Astrocyte of the cerebellum (primary cell): Measurements from ENCODE around the gene EDN3.

Experiments used
- DNase-seq: peaks from one replicate; pipeline ENCODE4 v3.0.0-alpha.2; 2011; ENCODE audit warnings: low read depth
- H3K4me3 ChIP-seq: 2 replicates; pipeline ENCODE4 v1.5.1; 2011; ENCODE audit warnings: mild to moderate bottlenecking, low read depth, low read length, moderate library complexity
- in situ Hi-C: cut with HindIII; loops from 2 replicates; pipeline ENCODE4 v1.10.0; 2017; ENCODE audit warnings: low sequenced_read_pairs
- TF ChIP-seq, protein P1 (sequence below): IDR thresholded peaks from 2 replicates; pipeline ENCODE4 v1.5.1; 2012; ENCODE audit warnings: low read length, low read depth, moderate library complexity, mild to moderate bottlenecking; ENCODE audit errors: missing control alignments

EDN3 gene

GRCh38 chr20:59284470-59284869 lies 15.9 kb upstream of the EDN3 start:
- in situ Hi-C loops, result no loop called here
- TF ChIP-seq, protein P1, sequence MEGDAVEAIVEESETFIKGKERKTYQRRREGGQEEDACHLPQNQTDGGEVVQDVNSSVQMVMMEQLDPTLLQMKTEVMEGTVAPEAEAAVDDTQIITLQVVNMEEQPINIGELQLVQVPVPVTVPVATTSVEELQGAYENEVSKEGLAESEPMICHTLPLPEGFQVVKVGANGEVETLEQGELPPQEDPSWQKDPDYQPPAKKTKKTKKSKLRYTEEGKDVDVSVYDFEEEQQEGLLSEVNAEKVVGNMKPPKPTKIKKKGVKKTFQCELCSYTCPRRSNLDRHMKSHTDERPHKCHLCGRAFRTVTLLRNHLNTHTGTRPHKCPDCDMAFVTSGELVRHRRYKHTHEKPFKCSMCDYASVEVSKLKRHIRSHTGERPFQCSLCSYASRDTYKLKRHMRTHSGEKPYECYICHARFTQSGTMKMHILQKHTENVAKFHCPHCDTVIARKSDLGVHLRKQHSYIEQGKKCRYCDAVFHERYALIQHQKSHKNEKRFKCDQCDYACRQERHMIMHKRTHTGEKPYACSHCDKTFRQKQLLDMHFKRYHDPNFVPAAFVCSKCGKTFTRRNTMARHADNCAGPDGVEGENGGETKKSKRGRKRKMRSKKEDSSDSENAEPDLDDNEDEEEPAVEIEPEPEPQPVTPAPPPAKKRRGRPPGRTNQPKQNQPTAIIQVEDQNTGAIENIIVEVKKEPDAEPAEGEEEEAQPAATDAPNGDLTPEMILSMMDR, result no peak

DNA sequence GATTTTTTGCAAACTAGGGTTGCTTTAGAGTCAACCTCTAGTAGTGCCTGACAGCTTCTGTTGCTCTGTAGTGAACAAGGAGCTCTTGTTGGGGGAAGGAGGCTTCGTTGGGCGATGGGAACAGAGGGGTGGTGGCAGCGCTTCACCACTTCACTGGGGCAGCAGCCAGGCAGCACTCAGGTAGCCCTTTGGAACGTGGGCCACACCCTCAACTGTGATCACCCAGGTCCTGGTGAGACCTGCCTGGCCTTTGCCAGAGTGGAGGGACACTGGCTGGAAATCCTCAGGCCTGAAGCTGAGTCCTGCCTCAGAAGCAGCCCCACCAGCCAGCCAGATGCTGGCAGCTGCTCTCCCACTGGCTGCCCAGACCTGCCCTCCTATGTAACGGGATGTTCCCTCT lies 10.4 kb upstream of the EDN3 start:
- in situ Hi-C loops, result no loop called here
- TF ChIP-seq, protein P1, result no peak
- no peak for DNase-seq
- no peak overlapping the region for H3K4me3 ChIP-seq

More at GRCh38 chr20:59284470-59284869, 15.9 kb upstream of the EDN3 start:
- no peak for DNase-seq
- no peak overlapping the region for H3K4me3 ChIP-seq

- DNase-seq, result no peak
- no peak overlapping the region for H3K4me3 ChIP-seq
- in situ Hi-C loops, result no loop called here
- TF ChIP-seq, protein P1, result no peak
These were observed 8.5 kb upstream of the EDN3 start for GRCh38 chr20:59291740-59292383.

- TF ChIP-seq, protein P1, result no peak
- no peak overlapping the region for H3K4me3 ChIP-seq
- DNase-seq, result no peak
- in situ Hi-C loops, result no loop called here
These were observed 4.9 kb upstream of the EDN3 start for GRCh38 chr20:59295531-59295930.

DNA sequence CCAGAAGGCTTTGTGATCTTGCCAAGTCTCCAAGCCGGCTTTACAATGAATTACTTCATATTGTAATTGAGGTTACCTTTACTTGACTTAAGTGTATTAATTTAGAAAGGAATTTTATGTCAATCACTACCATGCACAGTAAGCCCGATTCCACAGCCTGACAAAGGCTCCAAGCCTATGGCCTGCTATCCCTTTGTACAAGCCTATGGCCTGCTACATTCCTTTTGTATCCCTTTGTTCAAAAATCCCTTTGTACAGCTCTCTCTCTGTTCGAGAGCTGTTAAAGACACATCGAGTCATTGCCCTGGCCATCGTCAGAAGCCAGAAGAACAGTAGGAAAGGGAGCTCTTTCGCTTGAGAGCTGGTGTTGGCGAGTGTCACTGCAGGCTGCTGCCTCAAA lies 2.7 kb upstream of the EDN3 start:
- in situ Hi-C loops, result no loop called here
- TF ChIP-seq, protein P1, result no peak

GRCh38 chr20:59299945-59300332 lies 472 bp upstream of the EDN3 start:
- TF ChIP-seq, protein P1, result no peak
- no peak overlapping the region for H3K4me3 ChIP-seq
- in situ Hi-C loops, result no loop called here
- no peak for DNase-seq

More for the DNA sequence above, 2.7 kb upstream of the EDN3 start:
- no peak overlapping the region for H3K4me3 ChIP-seq
- DNase-seq, result no peak
